NCI-H2196 (cell line): ENCODE data around the gene SH3BP2.

Source experiments
- DNase-seq: peaks from one replicate; lab custom pipeline; 2025; ENCODE audit not compliant: unreplicated experiment; lab: John Stamatoyannopoulos, UW

SH3BP2 gene

DNA sequence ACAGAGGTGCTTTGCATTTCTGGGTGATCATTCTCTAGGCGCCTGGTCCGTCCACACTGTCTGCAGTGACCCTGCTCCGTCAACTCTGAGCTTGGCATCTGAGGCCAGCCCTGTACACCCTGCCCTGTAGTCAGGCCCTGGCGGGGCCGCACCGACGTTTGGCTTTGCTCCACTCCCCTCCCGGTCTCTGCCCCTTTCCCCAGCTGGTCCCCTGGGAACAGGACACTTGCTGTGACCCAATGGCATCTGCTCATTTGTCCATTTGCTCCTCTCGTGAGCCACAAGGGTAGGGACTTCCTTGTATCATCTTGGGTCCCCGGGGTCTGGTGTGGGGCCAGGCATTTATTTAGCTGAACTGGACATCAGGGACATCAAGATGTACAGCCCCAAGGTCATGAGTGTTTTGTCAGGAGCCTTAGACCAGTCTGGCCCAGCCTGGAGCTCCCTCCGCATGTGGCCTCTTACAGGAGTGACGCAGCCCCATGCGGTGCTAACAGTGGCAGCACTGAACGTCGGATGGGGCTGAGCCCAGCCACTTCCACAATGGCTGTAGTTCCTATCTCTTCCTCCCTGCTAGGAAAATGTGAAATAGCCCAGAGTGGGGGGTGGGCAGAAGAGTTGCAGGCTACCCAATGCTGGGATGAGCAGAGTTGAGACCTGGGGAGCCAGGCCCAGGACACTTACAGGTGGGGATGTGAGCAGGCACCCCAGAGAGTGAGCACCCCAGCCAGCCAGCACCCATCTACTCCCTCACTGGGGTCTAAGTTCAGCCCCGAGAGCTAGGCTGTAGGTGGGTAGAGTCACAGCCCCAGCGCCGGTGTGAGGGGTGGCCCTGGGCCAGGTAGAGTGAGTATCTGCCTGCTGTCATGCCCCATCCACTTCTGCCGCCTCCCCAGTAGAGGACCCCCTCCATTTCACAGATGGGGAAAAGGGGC lies 2.0 kb upstream of the SH3BP2 start:
- no peak for DNase-seq

GRCh38 chr4:2791518-2792395 lies 1.1 kb upstream of the SH3BP2 start:
- no peak for DNase-seq

GRCh38 chr4:2792396-2792710 lies 532 bp upstream of the SH3BP2 start:
- no peak for DNase-seq

- DNase-seq, result no peak
Observed at GRCh38 chr4:2793586-2794485, 951 bp downstream of the SH3BP2 start.

GRCh38 chr4:2794486-2795299 lies 1.8 kb downstream of the SH3BP2 start:
- DNase-seq, result peak; percentile 22

- no peak for DNase-seq
Observed at GRCh38 chr4:2795300-2795892, 2.5 kb downstream of the SH3BP2 start.

DNA sequence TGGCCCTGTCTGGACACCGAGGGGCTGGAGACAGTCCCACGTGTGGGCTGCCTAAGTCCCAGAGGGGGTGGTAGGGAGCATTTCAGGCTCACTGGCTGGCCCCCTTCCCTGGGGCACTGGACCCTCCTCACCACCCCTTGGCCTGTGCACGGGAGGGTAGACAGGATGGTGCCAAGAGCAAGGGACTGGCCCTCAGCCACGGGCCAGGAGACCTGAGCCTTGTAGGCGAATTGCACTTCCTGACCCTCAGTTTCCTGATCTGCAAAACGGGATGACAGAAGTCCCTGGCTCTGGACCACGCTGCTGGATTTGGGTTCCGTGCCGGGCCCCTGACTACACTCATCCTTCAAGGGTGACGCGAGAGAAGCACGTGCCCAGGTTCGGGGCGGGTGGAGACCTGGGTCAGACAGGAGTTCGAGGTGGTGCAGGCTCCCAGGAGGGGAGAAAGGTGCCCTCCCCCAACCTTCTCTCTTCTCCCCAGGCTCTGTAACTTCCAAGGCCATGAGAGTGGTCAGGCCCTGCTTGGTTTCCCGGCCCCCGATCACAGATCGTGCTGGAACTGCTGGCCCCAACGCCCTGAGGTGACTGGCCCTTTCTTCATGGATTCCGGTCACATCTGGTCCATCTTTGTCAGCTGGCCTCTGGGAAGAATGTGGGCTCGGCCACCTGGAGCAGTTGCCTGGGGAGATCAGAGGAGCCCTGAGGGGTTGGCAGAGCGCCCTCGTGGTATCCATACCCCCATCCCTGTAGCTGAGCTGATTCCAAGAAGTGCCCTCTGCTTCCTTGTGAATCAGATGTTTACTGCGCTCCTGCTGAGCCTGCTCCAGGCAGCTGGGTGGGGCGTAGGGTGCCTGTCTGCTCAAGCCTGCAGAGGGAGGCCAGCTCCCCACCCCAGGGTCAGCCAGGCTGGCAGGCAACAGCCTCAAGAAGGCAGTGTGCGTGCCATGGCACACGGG lies 3.3 kb downstream of the SH3BP2 start:
- peak; percentile 64 for DNase-seq

DNA sequence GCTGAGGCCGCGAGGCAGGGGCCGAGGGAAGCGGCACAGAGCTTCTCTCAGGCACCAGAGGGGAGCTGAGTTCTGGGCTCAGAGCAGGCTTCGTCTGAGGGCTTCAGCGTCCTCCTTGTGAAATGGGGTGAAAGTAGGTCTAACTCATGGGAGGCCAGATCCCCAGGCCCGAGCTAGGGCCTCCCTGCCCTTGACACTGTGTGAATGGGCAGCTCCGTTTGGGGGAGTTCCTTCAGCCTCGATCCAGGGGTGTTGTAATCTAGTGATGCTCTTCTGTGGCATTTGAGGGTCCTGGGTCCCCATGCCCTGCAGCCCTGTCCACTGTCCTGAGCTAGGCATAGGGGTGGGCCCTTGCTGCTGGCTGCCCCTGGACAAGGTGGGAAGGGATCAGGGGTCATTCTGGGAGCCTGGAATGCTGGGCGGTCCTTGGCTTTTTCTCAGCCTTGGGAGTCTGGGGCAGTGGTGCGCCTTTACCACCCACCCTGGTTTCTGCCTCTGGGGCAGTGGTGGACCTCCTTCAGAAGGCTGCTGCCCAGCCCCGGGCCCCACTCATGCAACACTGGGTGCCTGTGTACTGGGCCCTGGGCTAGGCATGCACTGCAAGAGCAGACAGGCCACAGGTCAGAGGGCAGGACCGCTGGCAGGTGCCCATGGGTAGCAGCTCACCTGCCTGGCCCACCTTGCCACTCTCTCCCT lies 4.1 kb downstream of the SH3BP2 start:
- DNase-seq, result no peak

DNA sequence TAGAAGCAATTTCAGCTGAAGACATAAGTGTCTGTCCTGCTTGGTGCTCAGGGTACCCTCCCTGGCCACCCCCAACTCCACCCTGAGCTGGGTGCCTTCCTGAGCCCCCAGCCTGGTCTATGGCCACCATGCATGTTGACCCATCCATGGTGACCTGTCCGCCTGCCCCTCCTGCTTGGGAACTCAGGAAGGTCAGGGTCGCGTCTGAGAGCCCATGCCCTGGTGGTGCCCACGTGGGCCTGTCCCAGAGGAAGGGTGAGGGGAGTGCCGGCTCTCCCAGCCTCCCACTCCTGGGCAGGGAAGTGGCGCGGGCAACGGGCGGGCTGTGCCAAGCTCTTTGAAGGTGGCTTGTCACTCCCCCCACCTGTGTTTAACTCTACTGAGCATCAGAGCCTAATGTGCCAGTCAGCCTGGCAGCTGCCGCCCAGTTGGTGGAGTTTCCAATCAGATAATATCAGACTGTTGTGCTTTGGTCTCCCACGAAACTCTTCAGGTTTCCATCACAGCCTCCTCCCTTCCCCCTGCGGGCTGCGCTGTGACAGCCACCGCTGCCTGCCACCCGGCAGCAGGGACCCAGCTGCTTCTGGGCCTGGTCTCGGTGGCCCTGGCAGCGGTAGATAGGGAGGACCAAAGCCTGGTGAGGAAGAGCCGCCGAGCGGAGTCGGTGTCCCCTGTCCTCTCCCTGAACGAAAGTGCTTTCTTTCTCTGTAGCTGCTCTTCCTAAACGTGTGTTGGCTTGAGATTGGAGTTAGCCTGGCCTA lies 4.8 kb downstream of the SH3BP2 start:
- no peak for DNase-seq

GRCh38 chr4:2798399-2799223 lies 5.7 kb downstream of the SH3BP2 start:
- peak; percentile 27 for DNase-seq

- no peak for DNase-seq
Observed at GRCh38 chr4:2799224-2799911, 6.5 kb downstream of the SH3BP2 start.

- DNase-seq, result no peak
Observed at GRCh38 chr4:2799971-2800690, 7.2 kb downstream of the SH3BP2 start.

GRCh38 chr4:2800691-2801596 lies 8.1 kb downstream of the SH3BP2 start:
- no peak for DNase-seq
